GM21737 (cell line): ENCODE results near the gene IGLL5.
"Not testable (repeated sequence)": the region's sequence is repeated elsewhere in the genome, so short reads cannot be mapped to it uniquely, and the experiment has no call there.

Experiments used
- ATAC-seq: cut with Tn5 transposase; IDR thresholded peaks from one replicate; pipeline ENCODE4 v1.9.1; 2021; ENCODE audit warnings: mild to moderate bottlenecking, moderate library complexity; ENCODE audit not compliant: unreplicated experiment

IGLL5 gene

DNA sequence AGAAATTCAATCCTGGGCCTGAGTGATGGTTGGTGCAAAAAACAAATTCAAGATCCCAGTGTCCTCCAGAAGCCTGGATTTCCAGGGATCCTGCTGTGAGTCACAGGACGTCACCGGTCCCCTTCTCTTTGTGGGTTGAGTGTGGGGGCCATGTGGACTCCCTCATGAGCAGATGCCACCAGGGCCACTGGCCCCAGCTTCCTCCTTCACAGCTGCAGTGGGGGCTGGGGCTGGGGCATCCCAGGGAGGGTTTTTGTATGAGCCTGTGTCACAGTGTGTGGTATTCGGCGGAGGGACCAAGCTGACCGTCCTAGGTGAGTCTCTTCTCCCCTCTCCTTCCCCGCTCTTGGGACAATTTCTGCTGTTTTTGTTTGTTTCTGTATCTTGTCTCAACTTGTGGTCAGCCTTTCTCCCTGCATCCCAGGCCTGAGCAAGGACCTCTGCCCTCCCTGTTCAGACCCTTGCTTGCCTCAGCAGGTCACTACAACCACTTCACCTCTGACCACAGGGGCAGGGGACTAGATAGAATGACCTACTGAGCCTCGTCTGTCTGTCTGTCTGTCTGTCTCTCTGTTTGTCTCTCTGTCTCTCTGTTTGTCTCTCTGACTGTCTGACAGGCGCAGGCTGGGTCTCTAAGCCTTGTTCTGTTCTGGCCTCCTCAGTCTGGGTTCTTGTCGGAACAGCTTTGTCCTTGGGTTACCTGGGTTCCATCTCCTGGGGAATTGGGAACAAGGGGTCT, 11.9 kb downstream of the IGLL5 start:
- not testable (repeated sequence) for ATAC-seq

DNA sequence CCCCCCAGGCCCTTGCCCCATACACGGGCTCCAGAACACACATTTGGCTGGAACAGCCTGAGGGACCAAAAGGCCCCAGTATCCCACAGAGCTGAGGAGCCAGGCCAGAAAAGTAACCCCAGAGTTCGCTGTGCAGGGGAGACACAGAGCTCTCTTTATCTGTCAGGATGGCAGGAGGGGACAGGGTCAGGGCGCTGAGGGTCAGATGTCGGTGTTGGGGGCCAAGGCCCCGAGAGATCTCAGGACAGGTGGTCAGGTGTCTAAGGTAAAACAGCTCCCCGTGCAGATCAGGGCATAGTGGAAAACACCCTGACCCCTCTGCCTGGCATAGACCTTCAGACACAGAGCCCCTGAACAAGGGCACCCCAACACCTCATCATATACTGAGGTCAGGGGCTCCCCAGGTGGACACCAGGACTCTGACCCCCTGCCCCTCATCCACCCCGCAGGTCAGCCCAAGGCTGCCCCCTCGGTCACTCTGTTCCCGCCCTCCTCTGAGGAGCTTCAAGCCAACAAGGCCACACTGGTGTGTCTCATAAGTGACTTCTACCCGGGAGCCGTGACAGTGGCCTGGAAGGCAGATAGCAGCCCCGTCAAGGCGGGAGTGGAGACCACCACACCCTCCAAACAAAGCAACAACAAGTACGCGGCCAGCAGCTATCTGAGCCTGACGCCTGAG, 13.1 kb downstream of the IGLL5 start:
- not testable (repeated sequence) for ATAC-seq

GRCh38 chr22:22901578-22902218, 14.1 kb downstream of the IGLL5 start:
- no peak for ATAC-seq

DNA sequence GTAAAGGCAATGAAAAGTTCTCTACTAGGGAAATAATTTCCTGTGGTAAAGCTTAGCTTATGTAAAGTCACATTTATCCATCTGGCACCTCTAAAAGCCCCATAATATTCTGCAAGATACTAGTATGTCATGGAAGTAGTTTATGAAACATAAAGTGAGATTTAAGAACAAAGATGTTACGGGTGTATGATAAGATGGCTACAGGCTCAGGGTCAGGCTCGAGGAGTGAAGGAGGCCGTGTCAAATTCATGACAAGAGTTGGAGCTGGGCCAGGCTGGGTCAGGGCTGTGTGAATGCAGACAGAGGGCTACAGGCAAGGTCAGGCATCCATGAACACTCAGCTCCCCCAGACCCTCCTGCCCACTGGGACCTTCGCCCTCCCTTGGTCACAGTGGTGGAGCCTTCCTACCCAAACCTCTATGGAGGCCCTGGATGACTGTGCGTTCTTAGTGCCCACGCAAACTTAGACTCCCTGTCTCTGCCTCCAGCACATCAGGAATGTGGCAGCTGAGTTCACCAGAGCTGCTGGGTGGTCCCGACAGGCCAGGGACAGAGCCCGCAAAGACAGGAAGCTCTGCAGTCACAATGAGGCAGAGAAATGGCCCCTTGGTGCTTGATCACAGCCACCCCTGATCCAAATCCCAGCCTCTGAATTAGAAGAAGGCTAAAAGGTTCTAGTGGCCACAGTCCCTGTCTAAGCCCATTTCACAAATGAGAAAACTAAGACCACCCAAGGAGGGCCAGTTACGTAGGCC, 14.8 kb downstream of the IGLL5 start:
- no peak for ATAC-seq

- no peak for ATAC-seq
Observed at GRCh38 chr22:22903355-22903777, 15.8 kb downstream of the IGLL5 start.

DNA sequence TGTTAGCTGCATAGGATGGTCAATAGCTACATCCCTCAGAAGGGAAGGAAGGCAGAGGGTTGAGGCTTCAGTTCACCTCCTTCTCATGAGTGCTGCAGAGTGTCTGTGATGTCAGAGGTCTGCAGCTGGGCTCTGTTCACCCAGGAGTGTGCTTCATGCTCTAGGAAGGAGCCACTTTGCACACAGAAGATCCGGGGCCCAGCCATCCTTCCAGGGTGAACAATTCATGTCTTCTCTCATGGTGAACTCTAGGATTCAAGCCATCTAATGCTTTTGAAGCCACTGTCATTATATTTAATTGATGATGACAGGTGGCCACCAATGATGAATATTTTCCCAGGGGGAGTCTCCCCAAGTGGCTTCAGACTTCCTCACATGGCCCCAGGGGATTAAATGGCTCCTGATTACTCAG, 16.2 kb downstream of the IGLL5 start:
- not testable (repeated sequence) for ATAC-seq

GRCh38 chr22:22904736-22905135, 17.1 kb downstream of the IGLL5 start:
- ATAC-seq: not testable (repeated sequence)

GRCh38 chr22:22906391-22906790, 18.8 kb downstream of the IGLL5 start:
- ATAC-seq: not testable (repeated sequence)

- ATAC-seq: no peak
Observed at GRCh38 chr22:22906907-22907550, 19.4 kb downstream of the IGLL5 start.

DNA sequence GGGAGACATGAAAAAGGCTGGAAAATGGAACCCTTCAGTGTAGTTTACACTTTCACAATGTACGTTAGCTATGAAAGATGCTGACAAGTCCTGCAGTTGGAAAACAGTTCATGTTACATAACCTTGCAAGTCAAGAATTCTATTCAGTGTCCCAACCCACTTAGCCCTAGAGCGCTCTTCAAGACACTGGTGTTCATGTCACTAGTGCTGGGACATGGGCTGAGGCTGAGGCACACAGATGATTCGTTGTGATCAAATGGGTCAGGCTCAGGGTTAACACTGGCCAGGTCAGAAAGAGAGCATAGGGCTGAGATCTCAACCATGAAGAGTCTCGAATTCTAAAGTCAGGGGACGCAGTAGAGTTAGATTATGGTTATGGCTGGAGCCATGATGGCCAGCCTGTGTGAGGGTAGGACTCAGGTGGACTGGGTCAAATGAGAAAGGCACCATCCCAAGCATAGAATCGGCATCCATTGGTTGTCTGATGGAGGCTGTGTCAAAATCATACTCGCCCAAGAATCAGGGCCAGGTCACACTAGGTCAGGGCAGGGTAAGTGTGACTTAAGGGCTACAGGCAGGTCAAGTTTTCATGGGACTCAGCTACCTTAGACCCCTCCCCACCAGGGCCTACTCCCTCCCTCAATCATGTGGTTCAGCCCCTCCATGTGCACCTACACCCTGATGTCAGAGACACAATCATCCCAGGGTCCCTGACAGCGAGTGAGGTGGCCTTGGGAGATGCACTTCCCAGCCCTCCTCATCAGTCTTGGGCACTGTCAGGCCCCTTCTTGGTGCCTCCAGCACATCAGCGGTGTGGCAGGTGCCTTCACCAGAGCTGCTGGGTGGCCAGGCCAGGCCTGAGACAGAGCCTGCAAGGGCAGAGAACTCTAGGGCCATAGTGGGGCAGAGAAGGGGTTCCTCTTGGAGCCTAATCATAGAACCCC, 20.2 kb downstream of the IGLL5 start:
- ATAC-seq: no peak

DNA sequence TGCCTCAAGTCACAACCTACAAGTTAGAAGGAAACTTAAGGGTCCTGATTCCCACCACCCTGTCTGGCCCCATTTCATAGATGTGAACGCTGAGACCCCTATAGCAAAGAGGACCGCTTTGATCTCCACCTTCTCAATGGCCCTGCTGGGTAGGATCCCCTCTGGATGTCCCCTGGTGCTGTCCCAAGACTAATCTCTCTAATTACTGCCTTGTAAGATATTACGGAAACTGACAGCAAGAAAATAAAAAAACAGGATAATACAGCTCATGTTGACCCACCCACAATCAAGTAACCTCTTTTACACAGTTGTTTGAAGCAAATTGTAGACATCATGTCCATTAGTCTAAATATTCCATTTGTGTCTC, 20.9 kb downstream of the IGLL5 start:
- ATAC-seq: no peak

DNA sequence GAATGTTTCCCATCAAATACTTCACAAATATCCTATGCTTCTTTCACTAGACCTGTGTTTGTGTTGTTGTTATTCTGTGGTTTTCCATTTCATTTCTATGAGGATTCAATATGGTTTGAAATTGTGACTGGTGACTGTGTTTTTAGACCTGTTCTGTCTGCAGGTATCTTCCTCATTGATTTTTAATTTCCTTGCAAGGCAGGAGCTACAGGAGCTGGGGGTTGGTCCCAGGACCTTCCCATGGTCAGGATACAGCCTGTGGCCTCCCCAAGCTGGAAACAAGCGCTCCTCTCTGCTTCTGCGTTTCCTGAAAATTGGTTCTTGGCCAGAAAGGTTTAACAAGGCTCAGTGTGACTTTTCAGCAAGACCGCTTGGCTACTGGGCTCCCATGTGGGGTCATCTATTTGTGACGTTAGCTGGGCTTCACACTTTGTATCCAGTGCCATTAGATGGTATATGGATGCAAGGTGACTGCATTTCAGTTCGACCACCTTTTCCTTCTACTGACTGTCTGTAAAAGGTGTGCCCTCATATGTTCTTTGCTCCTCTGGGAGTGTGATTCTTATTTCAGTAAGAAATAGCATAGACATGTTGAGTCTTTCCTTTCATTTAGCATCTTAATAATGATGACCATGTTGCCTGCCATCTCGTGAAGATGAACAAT, 21.5 kb downstream of the IGLL5 start:
- no peak for ATAC-seq

DNA sequence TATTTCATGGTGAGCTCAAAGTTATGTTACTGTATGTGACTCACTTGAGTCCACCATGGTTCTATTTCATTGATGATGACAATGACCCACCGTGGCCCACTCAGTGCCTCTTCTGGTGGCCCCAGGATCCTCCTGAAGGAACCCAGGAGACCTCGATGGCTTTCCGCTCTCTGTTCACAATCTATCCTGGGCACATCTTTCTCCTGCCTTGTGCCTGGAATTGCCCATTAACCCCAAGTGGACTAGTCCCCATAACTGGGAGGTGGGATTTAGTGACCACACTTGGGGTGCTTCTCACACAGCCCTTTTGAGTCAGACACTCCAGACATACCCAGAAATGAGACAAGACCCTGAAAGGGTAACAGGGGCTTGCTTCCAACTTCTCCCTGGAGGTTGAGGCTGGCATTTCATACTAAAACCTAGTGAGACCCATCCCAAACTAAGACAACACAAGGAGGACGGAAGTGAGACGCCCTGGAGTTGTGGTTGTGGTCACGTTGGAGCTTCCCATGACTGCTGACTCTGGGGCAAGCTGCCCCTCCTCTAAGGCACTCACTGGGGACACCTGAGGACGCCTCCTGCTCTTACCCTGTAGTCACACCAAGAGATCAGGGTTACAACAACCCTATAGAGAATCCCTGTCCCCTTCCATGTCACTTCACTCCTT, 22.1 kb downstream of the IGLL5 start:
- no peak for ATAC-seq

- no peak for ATAC-seq
Observed at GRCh38 chr22:22910272-22911240, 22.9 kb downstream of the IGLL5 start.

DNA sequence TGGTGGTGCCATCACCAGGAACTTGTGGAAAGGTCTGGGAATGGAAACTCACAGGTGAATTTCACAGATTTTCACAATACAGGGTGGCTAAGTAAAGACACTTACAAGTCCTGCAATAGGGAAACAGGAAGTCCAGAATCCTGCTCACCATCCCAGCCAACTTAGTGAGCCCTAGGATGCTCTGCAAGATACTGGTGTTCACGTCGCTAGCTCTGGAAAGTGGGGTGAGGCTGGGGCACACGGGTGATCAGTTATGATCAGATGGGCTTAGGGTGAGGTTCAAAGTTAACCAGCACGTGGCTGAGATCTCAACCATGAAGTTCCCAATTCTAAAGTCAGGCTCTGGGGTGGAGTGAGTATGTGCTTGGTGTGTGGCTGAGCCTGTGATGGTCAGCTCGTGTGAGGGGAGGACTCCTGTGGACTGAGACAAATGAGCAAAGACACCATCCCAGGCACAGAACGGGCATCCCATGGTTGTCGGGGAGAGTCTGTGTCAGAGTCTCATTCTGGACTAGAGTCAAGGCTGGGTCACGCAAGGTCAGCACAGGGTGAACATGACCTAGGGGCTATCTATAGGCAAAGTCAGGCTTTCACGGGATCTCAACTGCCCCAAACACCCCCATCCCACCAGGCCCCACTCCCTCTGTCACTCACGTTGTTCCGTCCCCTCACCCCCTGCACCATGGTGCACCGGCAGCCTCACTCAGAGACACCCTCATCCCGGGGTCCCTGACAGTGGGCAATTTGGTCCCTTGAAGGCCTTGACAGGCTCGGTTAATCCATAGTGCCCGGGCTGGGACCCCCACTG, 23.9 kb downstream of the IGLL5 start:
- no peak for ATAC-seq

GRCh38 chr22:22912135-22912987, 24.7 kb downstream of the IGLL5 start:
- ATAC-seq: no peak
